Karpas-422 (cell line): ENCODE measurements around the gene IGIP. TPM values are rescaled to one million over a fixed set of nuclear protein-coding genes. Genes with fewer than 3 reads are reported as not detected.
"Not testable (repeated sequence)": the region's sequence is repeated elsewhere in the genome, so short reads cannot be mapped to it uniquely, and the experiment has no call there.

Experiments used
- DNase-seq: peaks from one replicate; pipeline ENCODE4 v3.0.0-alpha.2; 2015
- H2AFZ ChIP-seq: fragments of 200-600 bp; sonication (generic); 2 replicates; pipeline ENCODE4 v1.6.1; 2014; ENCODE audit warnings: antibody characterized with exemption, low read length, mixed read lengths
- H3K27ac ChIP-seq: fragments of 200-600 bp; sonication (generic); 2 replicates; pipeline ENCODE4 v1.5.1; 2014; ENCODE audit warnings: mild to moderate bottlenecking, low read length, moderate library complexity
- H3K27me3 ChIP-seq: fragments of 200-600 bp; sonication (generic); 2 replicates; pipeline ENCODE4 v1.6.1; 2014; ENCODE audit warnings: low read length, mixed read lengths
- H3K36me3 ChIP-seq: fragments of 200-600 bp; sonication (generic); 2 replicates; pipeline ENCODE4 v1.6.1; 2014; ENCODE audit warnings: low read length, mixed read lengths; ENCODE audit not compliant: insufficient read depth
- H3K4me1 ChIP-seq: fragments of 200-600 bp; sonication (generic); 2 replicates; pipeline ENCODE4 v1.6.1; 2014; ENCODE audit warnings: mild to moderate bottlenecking, low read length, mixed read lengths
- H3K4me2 ChIP-seq: fragments of 200-600 bp; sonication (generic); 2 replicates; pipeline ENCODE4 v1.6.1; 2014; ENCODE audit warnings: low read length, low read depth, mild to moderate bottlenecking; ENCODE audit not compliant: poor library complexity, severe bottlenecking
- H3K4me3 ChIP-seq: fragments of 200-600 bp; sonication (generic); 2 replicates; pipeline ENCODE4 v1.5.1; 2014; ENCODE audit warnings: mild to moderate bottlenecking, antibody characterized with exemption, low read length, mixed read lengths
- H3K79me2 ChIP-seq: fragments of 200-600 bp; sonication (generic); 2 replicates; pipeline ENCODE4 v1.6.1; 2014; ENCODE audit warnings: mild to moderate bottlenecking, low read length, mixed read lengths
- H3K9ac ChIP-seq: fragments of 200-600 bp; sonication (generic); 2 replicates; pipeline ENCODE4 v1.6.0; 2014; ENCODE audit warnings: low read length
- H3K9me2 ChIP-seq: fragments of 200-600 bp; sonication (generic), shearing (Covaris generic); replicated peaks from 2 replicates; pipeline ENCODE4 v1.6.0; 2014; ENCODE audit warnings: mild to moderate bottlenecking, low read length, moderate library complexity; ENCODE audit not compliant: insufficient read depth
- H3K9me3 ChIP-seq: fragments of 300-700, 200-600 bp; sonication (generic); 2 replicates; pipeline ENCODE4 v1.6.1; 2014; ENCODE audit warnings: low read length, mixed read lengths
- H4K20me1 ChIP-seq: fragments of 200-600 bp; sonication (generic); 2 replicates; pipeline ENCODE4 v1.6.1; 2014; ENCODE audit warnings: mild to moderate bottlenecking, antibody characterized with exemption, low read length, low read depth; ENCODE audit not compliant: insufficient read depth
- total RNA-seq: library from RNA; depleted of rRNA; stranded (reverse); fragments of >200 nt; shearing (Covaris generic); gene quantifications from 2 replicates; pipeline ENCODE4 v1.2.3, GENCODE V29; 2014; ENCODE audit warnings: low replicate concordance

Gene IGIP
- total RNA-seq, 1 experiment from 2014 or later, result 3.9 TPM

GRCh38 chr5:140153255-140153654, 27.5 kb downstream of the IGIP start:
- H3K9me3 ChIP-seq, result no peaks in the 10 kb centered on the region
- H2AFZ ChIP-seq, result no peak overlapping the region
- no peak overlapping the region; the same call in 1 of the 2 replicates for H3K9ac ChIP-seq
- no peaks in the 10 kb centered on the region for H3K79me2 ChIP-seq
- peaks cover 12% of the 10 kb centered on the region; the same call in 1 of the 2 replicates for H4K20me1 ChIP-seq
- no peak overlapping the region for H3K27ac ChIP-seq
- no peaks in the 10 kb centered on the region for H3K9me2 ChIP-seq
- no peak for DNase-seq
- H3K4me3 ChIP-seq, result peak overlapping the region; percentile 4; the same call in 1 of the 2 replicates
- peaks cover 25% of the 10 kb centered on the region for H3K4me1 ChIP-seq
- H3K36me3 ChIP-seq, result no peaks in the 10 kb centered on the region
- H3K27me3 ChIP-seq, result no peaks in the 10 kb centered on the region
- H3K4me2 ChIP-seq, result peak overlapping the region; percentile 31

- Histone ChIP-seq H3K27me3 (no peaks in the 10 kb centered on the region), H2AFZ (no peak overlapping the region), H3K9me3 (no peaks in the 10 kb centered on the region), H3K79me2 (no peaks in the 10 kb centered on the region), H3K4me1 (peaks cover 25% of the 10 kb centered on the region), H3K9me2 (no peaks in the 10 kb centered on the region), H4K20me1 (peaks cover 12% of the 10 kb centered on the region; the same call in 1 of the 2 replicates), H3K27ac (no peak overlapping the region), H3K4me2 (peak overlapping the region; percentile 31), H3K9ac (no peak overlapping the region), H3K4me3 (no peak overlapping the region), H3K36me3 (no peaks in the 10 kb centered on the region)
- DNase-seq, result no peak
Measured at GRCh38 chr5:140153905-140154304, 28.2 kb downstream of the IGIP start.

DNA sequence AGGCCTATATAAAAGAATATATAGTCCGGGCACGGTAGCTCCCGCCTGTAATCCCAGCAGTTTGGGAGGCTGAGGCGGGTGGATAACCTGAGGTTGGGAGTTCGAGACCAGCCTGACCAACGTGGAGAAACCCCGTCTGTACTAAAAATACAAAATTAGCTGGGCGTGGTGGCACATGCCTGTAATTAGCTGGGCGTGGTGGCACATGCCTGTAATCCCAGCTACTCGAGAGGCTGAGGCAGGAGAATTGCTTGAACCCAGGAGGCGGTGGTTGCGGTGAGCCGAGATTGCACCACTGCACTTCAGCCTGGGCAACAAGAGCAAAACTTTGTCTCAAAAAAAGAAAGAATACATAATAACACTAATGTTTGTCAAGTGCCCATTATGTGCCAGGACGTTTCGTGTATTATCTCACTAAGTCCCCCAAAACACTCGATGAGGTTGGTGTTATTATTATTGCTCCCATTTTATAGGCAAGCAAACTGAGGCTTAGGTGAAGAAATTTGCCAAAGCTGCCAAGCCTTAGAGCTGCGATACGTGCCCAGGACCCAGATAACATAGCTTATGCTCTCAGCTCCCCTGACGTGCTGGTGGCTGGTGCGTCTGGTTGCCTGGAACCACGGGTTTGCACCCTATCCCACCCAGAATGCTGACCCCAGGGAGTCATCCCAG, 29.1 kb downstream of the IGIP start:
- not testable (repeated sequence) for H3K4me3 ChIP-seq, H4K20me1 ChIP-seq, H2AFZ ChIP-seq, H3K4me2 ChIP-seq, H3K9me3 ChIP-seq, DNase-seq, H3K36me3 ChIP-seq, H3K9me2 ChIP-seq, H3K27ac ChIP-seq, H3K9ac ChIP-seq, H3K27me3 ChIP-seq, H3K79me2 ChIP-seq
- H3K4me1 ChIP-seq, result peaks cover 25% of the 10 kb centered on the region

DNA sequence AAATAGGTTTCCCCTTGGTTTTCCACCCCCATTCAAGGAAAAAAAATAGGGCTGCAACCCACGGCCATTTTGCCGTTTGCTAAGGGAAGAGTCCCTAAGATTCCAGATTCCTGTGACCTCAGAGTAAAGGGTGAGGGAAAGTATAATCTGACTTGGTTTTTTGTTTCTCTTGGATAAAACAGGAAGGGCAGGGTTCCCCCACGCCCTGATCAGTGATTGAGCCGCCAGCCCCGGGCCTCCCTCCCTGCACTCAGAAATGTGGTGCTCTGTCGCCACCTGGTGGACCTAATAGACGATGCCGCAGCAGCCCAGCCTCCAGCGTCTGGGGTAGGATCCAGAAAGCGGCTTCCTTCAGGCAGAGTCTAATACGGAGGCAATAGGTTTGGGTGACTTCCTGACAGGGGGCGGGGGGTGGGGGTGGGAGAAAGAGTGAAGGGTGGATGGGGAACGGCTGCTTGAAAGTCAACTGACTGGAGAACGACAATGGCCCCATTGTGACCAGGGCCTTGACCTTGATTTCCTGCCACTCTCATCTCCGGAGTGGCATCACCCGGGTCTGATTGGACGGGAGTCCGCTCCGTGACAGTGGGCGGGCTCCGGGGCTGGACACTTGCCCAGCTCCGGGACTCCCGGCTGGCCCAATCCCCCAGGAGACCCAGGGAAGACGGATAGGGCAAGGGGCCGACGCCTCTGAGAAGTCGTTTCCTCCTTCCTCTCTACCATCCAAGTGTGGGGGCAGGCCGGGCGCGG, 31.5 kb downstream of the IGIP start:
- no peak overlapping the region for H3K9ac ChIP-seq
- H3K4me3 ChIP-seq, result no peak overlapping the region

DNA sequence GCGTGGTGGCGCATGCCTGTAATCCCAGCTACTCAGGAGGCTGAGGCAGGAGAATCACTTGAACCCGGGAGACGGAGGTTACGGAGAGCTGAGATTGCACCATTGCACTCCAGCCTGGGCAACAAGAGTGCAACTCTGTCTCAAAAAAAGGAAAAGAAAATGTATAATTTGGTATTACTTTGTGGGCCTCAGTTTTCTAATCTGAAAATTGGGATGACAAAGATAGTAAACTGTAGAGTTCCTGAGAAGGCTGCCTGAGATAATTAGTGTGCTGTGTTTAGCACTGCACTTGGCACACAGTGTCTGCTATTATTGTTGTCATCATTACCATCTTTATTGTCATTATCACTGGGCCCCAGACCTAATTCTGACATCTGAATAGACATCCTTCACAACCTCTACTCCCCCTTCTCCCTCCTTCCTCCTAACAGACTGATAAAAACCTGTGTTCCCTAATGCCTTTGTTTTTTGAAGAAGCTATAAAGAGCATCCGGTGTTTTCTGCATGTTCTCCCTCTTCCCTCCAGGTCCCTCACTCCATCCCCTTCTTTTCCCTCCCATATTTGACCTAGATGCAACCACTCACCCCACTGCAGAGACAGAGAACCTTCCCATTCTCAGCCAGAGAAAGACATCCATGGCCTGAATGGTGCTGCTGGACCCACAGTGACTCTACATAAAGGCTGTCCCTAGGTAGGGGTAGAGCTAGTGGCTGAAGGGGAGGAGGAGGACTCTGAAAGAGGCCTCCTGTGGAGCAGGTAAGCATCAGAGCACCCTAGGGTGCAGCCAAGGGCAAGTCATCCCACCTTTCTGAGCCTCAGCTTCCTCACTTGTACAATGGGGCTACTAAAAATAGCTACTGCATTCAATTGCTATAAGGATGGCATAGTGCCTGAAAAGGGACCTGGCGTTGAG, 33.5 kb downstream of the IGIP start:
- H3K79me2 ChIP-seq, result no peaks in the 10 kb centered on the region
- H4K20me1 ChIP-seq, result no peaks in the 10 kb centered on the region
- H3K9ac ChIP-seq, result no peak overlapping the region
- H3K4me1 ChIP-seq, result peaks cover 13% of the 10 kb centered on the region
- no peaks in the 10 kb centered on the region for H3K9me3 ChIP-seq
- H3K4me3 ChIP-seq, result no peak overlapping the region
- H3K9me2 ChIP-seq, result no peaks in the 10 kb centered on the region
- no peaks in the 10 kb centered on the region for H3K27me3 ChIP-seq
- no peaks in the 10 kb centered on the region for H3K36me3 ChIP-seq
- no peak overlapping the region for H2AFZ ChIP-seq
- no peak for DNase-seq
- H3K27ac ChIP-seq, result no peak overlapping the region
- H3K4me2 ChIP-seq, result no peak overlapping the region

More for the DNA sequence above, 31.5 kb downstream of the IGIP start:
- Histone ChIP-seq H3K9me3 (no peaks in the 10 kb centered on the region), H3K4me2 (no peak overlapping the region), H3K27ac (no peak overlapping the region), H3K4me1 (peaks cover 25% of the 10 kb centered on the region), H4K20me1 (no peaks in the 10 kb centered on the region), H3K27me3 (no peaks in the 10 kb centered on the region), H3K79me2 (no peaks in the 10 kb centered on the region), H2AFZ (no peak overlapping the region), H3K9me2 (no peaks in the 10 kb centered on the region), H3K36me3 (no peaks in the 10 kb centered on the region)
- DNase-seq, result peak; percentile 93

- Histone ChIP-seq H3K9me3 (no peaks in the 10 kb centered on the region), H3K4me2 (no peak overlapping the region), H3K79me2 (no peaks in the 10 kb centered on the region), H3K9ac (no peak overlapping the region), H3K27ac (no peak overlapping the region), H2AFZ (no peak overlapping the region), H3K27me3 (no peaks in the 10 kb centered on the region), H3K9me2 (no peaks in the 10 kb centered on the region), H4K20me1 (no peaks in the 10 kb centered on the region), H3K4me3 (no peak overlapping the region), H3K4me1 (no peaks in the 10 kb centered on the region), H3K36me3 (no peaks in the 10 kb centered on the region)
- no peak for DNase-seq
Measured at GRCh38 chr5:140162275-140162674, 36.5 kb downstream of the IGIP start.

DNA sequence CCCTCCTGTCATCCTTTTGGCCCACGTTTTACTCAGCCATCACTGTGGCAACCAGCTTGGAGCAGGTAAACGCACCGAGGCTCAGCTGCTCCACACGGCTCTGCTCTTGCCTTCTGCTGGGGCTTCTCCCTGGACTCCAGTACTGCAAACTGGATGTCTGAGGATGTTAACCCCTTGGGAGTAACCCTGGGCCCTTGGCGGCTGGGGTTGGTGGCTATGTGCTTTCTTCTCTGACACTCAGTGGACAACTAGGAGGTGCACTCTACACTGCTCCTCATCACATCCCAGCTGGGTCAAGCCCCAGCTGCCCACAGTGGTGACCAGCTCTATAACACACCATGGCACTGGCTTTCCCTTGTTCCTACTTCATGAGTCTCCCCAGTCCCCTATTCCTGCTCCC, 37.0 kb downstream of the IGIP start:
- no peaks in the 10 kb centered on the region for H3K9me2 ChIP-seq
- no peak overlapping the region for H2AFZ ChIP-seq
- no peaks in the 10 kb centered on the region for H3K79me2 ChIP-seq
- no peak for DNase-seq
- H4K20me1 ChIP-seq, result no peaks in the 10 kb centered on the region
- H3K4me1 ChIP-seq, result no peaks in the 10 kb centered on the region
- no peaks in the 10 kb centered on the region for H3K27me3 ChIP-seq
- H3K4me2 ChIP-seq, result no peak overlapping the region
- no peak overlapping the region for H3K4me3 ChIP-seq
- H3K9me3 ChIP-seq, result no peaks in the 10 kb centered on the region
- H3K9ac ChIP-seq, result no peak overlapping the region
- H3K27ac ChIP-seq, result no peak overlapping the region
- H3K36me3 ChIP-seq, result no peaks in the 10 kb centered on the region
